ENCODE measurements around the gene RASSF4. TPM values are rescaled to one million over a fixed set of nuclear protein-coding genes. Genes with fewer than 3 reads are reported as not detected.

RASSF4 gene
- total and polyA plus RNA-seq, 2 donors (not counting 3 experiments of a cell fraction or from before 2014, with no cell fraction given), result 7.6 to 8.2 TPM

DNA sequence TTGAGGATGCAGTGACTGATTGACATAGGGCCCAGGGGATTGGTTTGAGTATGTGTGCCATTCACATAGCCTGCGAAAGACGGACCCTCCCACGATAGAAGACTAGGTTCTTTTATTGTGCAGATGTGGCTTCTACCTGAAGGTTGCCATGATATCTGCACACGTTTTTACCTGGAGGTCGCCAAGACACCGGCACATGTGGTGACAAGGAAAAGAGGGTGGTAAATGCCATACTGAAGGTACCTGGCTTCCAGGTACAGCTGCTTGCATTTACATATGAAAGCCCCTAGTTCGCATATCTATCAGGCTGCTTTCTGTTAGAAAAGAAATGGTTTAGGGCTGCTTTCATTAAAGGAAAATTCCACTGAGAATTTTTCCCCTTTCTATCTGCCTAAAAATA is 84.7 kb downstream of the RASSF4 start:
- Histone ChIP-seq H3K9me3 (replicated peaks; ENCODE audit: control insufficient read depth, insufficient read depth, low read length) (no peaks in the 10 kb centered on the region), H3K27me3 (ENCODE audit: control insufficient read depth in 2 of 2, insufficient read depth in 2 of 2, low read length in 2 of 2) (no peaks in the 10 kb centered on the region), H2AFZ (ENCODE audit: low read depth, low read length) (no peak overlapping the region), H4K20me1 (replicated peaks; ENCODE audit: control insufficient read depth, extremely low read depth, insufficient read depth, low read length) (no peaks in the 10 kb centered on the region), H3K9ac (replicated peaks; ENCODE audit: extremely low read depth, insufficient read depth, low read length) (no peak overlapping the region), H3K27ac (ENCODE audit: insufficient read depth, low read depth, low read length) (no peak overlapping the region), H3K4me3 (replicated peaks in 1 of 3; ENCODE audit: insufficient read depth in 1 of 3, low read depth in 1 of 3, low read length in 3 of 3) (no peak overlapping the region), H3K4me1 (ENCODE audit: control insufficient read depth, extremely low read depth, insufficient read depth, low read length) (no peaks in the 10 kb centered on the region), H3K36me3 (ENCODE audit: control insufficient read depth in 2 of 2, extremely low read depth in 1 of 2, insufficient read depth in 2 of 2, low read length in 2 of 2) (no peaks in the 10 kb centered on the region), H3K9me1 (replicated peaks; ENCODE audit: control insufficient read depth, extremely low read depth, insufficient read depth, low read length) (no peaks in the 10 kb centered on the region), H3K79me2 (ENCODE audit: control insufficient read depth, insufficient read depth, low read length) (no peaks in the 10 kb centered on the region), H3K4me2 (ENCODE audit: insufficient read depth, low read length) (no peak overlapping the region)
- ChIA-PET CTCF (no interaction called here), POLR2A (no interaction called here)
- FAIRE-seq (no peak), DNase-seq (ENCODE audit: low read depth, low spot score) (no peak)
- intact Hi-C loops (cut with micrococcal nuclease) (no loop called here), dilution Hi-C loops (cut with MboI; ENCODE audit: extremely low pct_ligation_motif_present, low sequenced_read_pairs) (no loop called here)
- TF ChIP-seq EZH2 (IDR thresholded peaks at IDR 0.05; ENCODE audit: borderline replicate concordance, low read depth, low read length, severe bottlenecking) (no peak), GATA2 (IDR thresholded peaks at IDR 0.05; ENCODE audit: insufficient read depth, insufficient read length, low read depth, low read length) (no peak), CTCF (IDR thresholded peaks at IDR 0.05; ENCODE audit: extremely low read depth in 1 of 2, insufficient read depth in 1 of 2, low read depth in 1 of 2, low read length in 2 of 2) (no peak), POLR2AphosphoS5 (IDR thresholded peaks at IDR 0.05; ENCODE audit: insufficient read depth, low read depth, low read length) (no peak), POLR2A (IDR thresholded peaks at IDR 0.05; ENCODE audit: low read depth, low read length) (no peak), MYC (IDR thresholded peaks at IDR 0.05; ENCODE audit: low read depth, low read length) (no peak), FOS (IDR thresholded peaks at IDR 0.05; ENCODE audit: borderline replicate concordance, insufficient read depth, low read length) (no peak), MAX (IDR thresholded peaks at IDR 0.05; ENCODE audit: insufficient read depth, insufficient read length) (no peak), JUN (IDR thresholded peaks at IDR 0.05; ENCODE audit: borderline replicate concordance, insufficient read depth, insufficient read length, low read depth) (no peak)
- BruUV-seq (replicated peaks), result no TSS peak

Other genes starting within 250 kb of the RASSF4 start
- gene TMEM72, start 48.5 kb upstream of the RASSF4 start, total RNA-seq, result not detected in 2 replicates
- not detected in 2 replicates for gene TMEM72, start 48.5 kb upstream of the RASSF4 start, polyA plus RNA-seq
- gene DEPP1, start 19.0 kb downstream of the RASSF4 start, total RNA-seq, result 318 and 364 TPM in 2 replicates
- 849 and 951 TPM in 2 replicates for gene DEPP1, start 19.0 kb downstream of the RASSF4 start, polyA plus RNA-seq
- gene ZNF22, start 41.1 kb downstream of the RASSF4 start, total RNA-seq, result 45.0 and 48.7 TPM in 2 replicates
- gene ZNF22, start 41.1 kb downstream of the RASSF4 start, polyA plus RNA-seq, result 15.3 and 21.0 TPM in 2 replicates